PC-3 (cell line): ENCODE results near the gene FGR.

Experiments
- EZH2 ChIP-seq: fragments of 300-600 bp; sonication (generic); IDR thresholded peaks from one replicate; pipeline ENCODE4 v1.6.1; 2017; ENCODE audit warnings: antibody characterized with exemption, mild to moderate bottlenecking, low read length; ENCODE audit not compliant: unreplicated experiment
- EZH2phosphoT487 ChIP-seq: fragments of 300-600 bp; sonication (generic); IDR thresholded peaks from 2 replicates; pipeline ENCODE4 v1.6.1; 2018; ENCODE audit warnings: mild to moderate bottlenecking, antibody characterized with exemption, low read length, borderline replicate concordance
- TF ChIP-seq, protein P1 (sequence below): fragments of 300-600 bp; sonication (generic); conservative IDR thresholded peaks from 2 replicates; pipeline ENCODE4 v1.5.1; 2017; ENCODE audit warnings: antibody characterized with exemption, low read depth, mild to moderate bottlenecking, low read length

DNA sequence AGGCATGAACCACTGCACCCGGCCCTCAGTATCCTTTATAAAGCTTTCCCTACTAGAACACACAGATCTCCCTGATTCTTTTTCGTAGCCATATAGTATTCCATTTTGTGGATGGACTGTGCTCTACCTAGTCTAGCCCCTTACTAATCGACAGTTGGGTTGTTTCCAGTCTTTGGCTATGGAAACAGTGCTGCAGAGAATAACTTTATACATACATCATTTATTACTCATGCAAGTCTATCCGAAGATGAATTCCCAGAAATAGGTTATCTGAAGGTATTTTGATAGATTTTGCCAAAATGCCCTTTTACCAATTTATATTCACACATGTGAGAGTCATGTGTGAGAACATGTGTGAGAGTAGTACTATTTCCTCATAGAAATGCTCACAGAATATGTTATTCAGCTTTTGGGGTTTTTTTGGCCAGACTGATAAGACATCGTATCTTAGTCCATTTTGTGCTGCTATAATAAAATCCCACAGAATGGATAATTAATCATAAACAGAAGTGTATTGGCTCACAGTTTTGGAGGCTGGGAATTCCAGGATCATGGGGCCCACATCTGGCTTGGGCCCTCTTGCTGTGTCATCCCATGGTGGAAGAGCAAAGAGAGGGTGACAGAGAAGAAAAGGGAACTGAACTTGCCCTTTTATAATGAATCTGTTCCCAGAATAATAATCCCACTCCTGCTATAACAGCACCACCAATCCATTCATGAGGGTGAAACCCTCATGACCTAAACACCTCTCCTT lies 17.3 kb upstream of the FGR start:
- TF ChIP-seq, protein P1, sequence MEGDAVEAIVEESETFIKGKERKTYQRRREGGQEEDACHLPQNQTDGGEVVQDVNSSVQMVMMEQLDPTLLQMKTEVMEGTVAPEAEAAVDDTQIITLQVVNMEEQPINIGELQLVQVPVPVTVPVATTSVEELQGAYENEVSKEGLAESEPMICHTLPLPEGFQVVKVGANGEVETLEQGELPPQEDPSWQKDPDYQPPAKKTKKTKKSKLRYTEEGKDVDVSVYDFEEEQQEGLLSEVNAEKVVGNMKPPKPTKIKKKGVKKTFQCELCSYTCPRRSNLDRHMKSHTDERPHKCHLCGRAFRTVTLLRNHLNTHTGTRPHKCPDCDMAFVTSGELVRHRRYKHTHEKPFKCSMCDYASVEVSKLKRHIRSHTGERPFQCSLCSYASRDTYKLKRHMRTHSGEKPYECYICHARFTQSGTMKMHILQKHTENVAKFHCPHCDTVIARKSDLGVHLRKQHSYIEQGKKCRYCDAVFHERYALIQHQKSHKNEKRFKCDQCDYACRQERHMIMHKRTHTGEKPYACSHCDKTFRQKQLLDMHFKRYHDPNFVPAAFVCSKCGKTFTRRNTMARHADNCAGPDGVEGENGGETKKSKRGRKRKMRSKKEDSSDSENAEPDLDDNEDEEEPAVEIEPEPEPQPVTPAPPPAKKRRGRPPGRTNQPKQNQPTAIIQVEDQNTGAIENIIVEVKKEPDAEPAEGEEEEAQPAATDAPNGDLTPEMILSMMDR = no peak
- TF ChIP-seq EZH2phosphoT487 (no peak), EZH2 (no peak)
